ENCODE results near the gene VN1R5. TPM values are rescaled to one million over a fixed set of nuclear protein-coding genes. Genes with fewer than 3 reads are reported as not detected.
A peak's percentile ranks its signal among the peaks of the same experiment; 100 is the strongest.
"Not testable (repeated sequence)": the region's sequence is repeated elsewhere in the genome, so short reads cannot be mapped to it uniquely, and the experiment has no call there.

VN1R5 gene
- total RNA-seq (2011; cell fraction: chromatin; rRNA removed; ENCODE audit: low replicate concordance), result not detected in 2 replicates
- not detected in 2 replicates for total RNA-seq (2011; cell fraction: nucleolus; rRNA removed)
- not detected in 2 replicates for total RNA-seq (2011; cell fraction: nucleoplasm; rRNA removed)
- total RNA-seq (2014; rRNA removed), result not detected in 2 replicates
- not detected in 2 replicates for total RNA-seq (2014; rRNA removed; fragmentation: Illumina TruSeq; extraction: Trizol)
- total RNA-seq (2015; rRNA removed; fragmentation: Illumina TruSeq; extraction: Trizol), result not detected in 2 replicates
- total RNA-seq (2021), result not detected in 2 replicates
- polyA plus RNA-seq (2011; rRNA removed), result not detected in 2 replicates
- not detected in 2 replicates for polyA plus RNA-seq (2011; cell fraction: cytosol; rRNA removed)
- polyA plus RNA-seq (2011; cell fraction: nucleus; rRNA removed), result not detected in 2 replicates
- polyA plus RNA-seq (2012), result not detected in 2 replicates
- polyA plus RNA-seq (2014; fragmentation: Illumina TruSeq; extraction: Trizol), result not detected in 2 replicates
- not detected for polyA plus RNA-seq (2014; fragmentation: Nextera tagmentation; extraction: Ambion mirVana)
- not detected in 2 replicates for polyA plus RNA-seq (2014; rRNA removed)
- not detected in 2 replicates for polyA minus RNA-seq (2011; rRNA and poly(A)+ RNA removed)
- not detected in 2 replicates for polyA minus RNA-seq (2011; cell fraction: cytosol; rRNA and poly(A)+ RNA removed)
- not detected in 2 replicates for polyA minus RNA-seq (2011; cell fraction: nucleus; rRNA and poly(A)+ RNA removed)
- not detected for Bru-seq, nascent RNA
- not detected for BruChase-seq, experiment 1, labeled RNA remaining after a 2-hour chase
- not detected for BruChase-seq, experiment 2, labeled RNA remaining after a 6-hour chase
- long read RNA-seq, experiment 1, result 0 reads
- long read RNA-seq, experiment 2, result 0 reads
- long read RNA-seq, experiment 3, result 0 reads

- intact Hi-C loops (cut with micrococcal nuclease); FAIRE-seq; H3K4me2 ChIP-seq (ENCODE audit: insufficient read depth, low read length); H3K9ac ChIP-seq (ENCODE audit: insufficient read depth in 1 of 2, low read depth in 2 of 2, low read length in 2 of 2); DNase-seq (ENCODE audit: extremely low read depth in 1 of 4, low spot score in 3 of 4); ATAC-seq; BruUV-seq (replicated peaks); H2AFZ ChIP-seq (ENCODE audit: low read depth, low read length); H3K9me1 ChIP-seq (ENCODE audit: control insufficient read depth, insufficient read depth, low read length); CTCF ChIA-PET (ENCODE audit: low intra/inter-chr PET ratio); POLR2A ChIA-PET; H3K27ac ChIP-seq (ENCODE audit: extremely low read depth, low read depth, low read length); H3K36me3 ChIP-seq (ENCODE audit: control insufficient read depth, insufficient read depth, low read length); H3K79me2 ChIP-seq (ENCODE audit: control insufficient read depth, insufficient read depth, low read length); in situ Hi-C loops (cut with MboI); H4K20me1 ChIP-seq (replicated peaks; ENCODE audit: control insufficient read depth, insufficient read depth, low read length); H3K4me3 ChIP-seq; H3K4me1 ChIP-seq (replicated peaks in 1 of 2; ENCODE audit: control insufficient read depth in 2 of 2, insufficient read depth in 2 of 2, low read length in 2 of 2); H3K27me3 ChIP-seq (ENCODE audit: control insufficient read depth in 2 of 2, insufficient read depth in 2 of 2, low read length in 2 of 2); H3K9me3 ChIP-seq (replicated peaks; ENCODE audit: control insufficient read depth, insufficient read depth, low read depth, low read length): not testable (repeated sequence)
- 0% methylated on average over 1 of the region's 1 CpG for WGBS (ENCODE audit: insufficient coverage, low coverage, missing lambda C conversion rate)
These were observed at the start of gene VN1R5 for GRCh38 chr1:247255772-247256171. Gene VN1R5 (plus strand): TSS chr1:247256072.

- peak overlapping the region; percentile 86 for H3K4me2 ChIP-seq (ENCODE audit: insufficient read depth, low read length)
- H3K36me3 ChIP-seq (ENCODE audit: control insufficient read depth, insufficient read depth, low read length), result peaks cover 37% of the 10 kb centered on the region; the same call in 2 of the 3 replicates
- H3K4me3 ChIP-seq, result peak overlapping the region; percentile 66
- in situ Hi-C loops (cut with MboI) (no loop called here), intact Hi-C loops (cut with micrococcal nuclease) (no loop called here)
- peaks cover 5% of the 10 kb centered on the region for H3K9me1 ChIP-seq (ENCODE audit: control insufficient read depth, insufficient read depth, low read length)
- H2AFZ ChIP-seq (ENCODE audit: low read depth, low read length), result no peak overlapping the region
- CTCF ChIA-PET (ENCODE audit: low intra/inter-chr PET ratio), result no interaction called here
- no peaks in the 10 kb centered on the region for H3K27me3 ChIP-seq (ENCODE audit: control insufficient read depth in 2 of 2, insufficient read depth in 2 of 2, low read length in 2 of 2)
- POLR2A ChIA-PET, result no interaction called here
- 0 out of 2 replicates have a peak, but pooled peaks cover 9% of the 10 kb centered on the region for H4K20me1 ChIP-seq (replicated peaks; ENCODE audit: control insufficient read depth, insufficient read depth, low read length)
- peak in 2 of 4 experiments; percentile 24 to 41 for DNase-seq (ENCODE audit: extremely low read depth in 1 of 4, low spot score in 3 of 4)
- peak; percentile 46 for FAIRE-seq
- TSS peak; percentile 51 for BruUV-seq (replicated peaks)
- H3K9me3 ChIP-seq (replicated peaks; ENCODE audit: control insufficient read depth, insufficient read depth, low read depth, low read length), result no peaks in the 10 kb centered on the region
- ATAC-seq, result no peak
- H3K9ac ChIP-seq (ENCODE audit: insufficient read depth in 1 of 2, low read depth in 2 of 2, low read length in 2 of 2), result peak overlapping the region; percentile 73 to 77
- H3K27ac ChIP-seq (ENCODE audit: extremely low read depth, low read depth, low read length), result peak overlapping the region; percentile 80; the same call in 2 of the 3 replicates
- 7% methylated on average over 2 of the region's 2 CpGs for WGBS (ENCODE audit: insufficient coverage, low coverage, missing lambda C conversion rate)
- peaks cover 16 to 24% of the 10 kb centered on the region in 2 experiments for H3K4me1 ChIP-seq (replicated peaks in 1 of 2; ENCODE audit: control insufficient read depth in 2 of 2, insufficient read depth in 2 of 2, low read length in 2 of 2)
- H3K79me2 ChIP-seq (ENCODE audit: control insufficient read depth, insufficient read depth, low read length), result peaks cover 54% of the 10 kb centered on the region
- TF ChIP-seq TRIM24 (IDR thresholded peaks at IDR 0.05), result 0 out of 4 replicates have a peak, but pooled peaks of 1 of the 2 experiments have one; percentile 23
- no peak for TF ChIP-seq ELK1 (CRISPR knock-in tag; IDR thresholded peaks at IDR 0.05)
- no peak for TF ChIP-seq ZNF224 (CRISPR knock-in tag; IDR thresholded peaks at IDR 0.05)
- TF ChIP-seq NCOR1 (IDR thresholded peaks at IDR 0.05), result peak; percentile 40; the same call in 1 of the 2 replicates
- TF ChIP-seq ZNF592 (IDR thresholded peaks at IDR 0.05), result no peak
- no peak for TF ChIP-seq HDAC3 (IDR thresholded peaks at IDR 0.05; ENCODE audit: borderline replicate concordance, partially characterized antibody)
- no peak for TF ChIP-seq NCOA6 (IDR thresholded peaks at IDR 0.05)
These were observed 46.5 kb upstream of the VN1R5 start for GRCh38 chr1:247209396-247209795.

Measured in K562 (cell line).